ENCODE data around the gene INO80.

The INO80 gene

DNA sequence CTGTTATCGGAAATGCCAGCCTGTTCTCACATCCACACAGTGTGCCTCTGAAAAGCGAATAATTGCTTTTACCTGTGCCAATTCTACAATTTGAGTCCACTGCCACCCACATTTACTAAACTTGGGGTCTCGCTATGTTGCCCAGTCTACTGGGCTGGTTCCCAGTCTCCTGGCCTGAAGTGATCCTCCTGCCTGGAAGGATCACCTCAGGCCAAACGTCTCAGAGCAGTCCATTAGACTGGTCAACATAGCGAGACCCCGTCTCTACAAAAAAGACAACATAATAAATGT lies 827 bp upstream of the INO80 start:
- H3K4me3 ChIP-seq (ENCODE audit: low read length in 2 of 2): peak overlapping the region; percentile 87 to 97
- H3K27me3 ChIP-seq (ENCODE audit: control insufficient read depth in 2 of 2, insufficient read depth in 2 of 2, low read length in 2 of 2): no peaks in the 10 kb centered on the region
- H3K4me1 ChIP-seq (ENCODE audit: control insufficient read depth in 2 of 2, insufficient read depth in 2 of 2, low read length in 2 of 2): peaks cover 8 to 11% of the 10 kb centered on the region in 2 donors
- H3K9ac ChIP-seq (ENCODE audit: low read depth in 1 of 2, low read length in 2 of 2): peak overlapping the region; percentile 87 to 95
- H3K36me3 ChIP-seq (ENCODE audit: control insufficient read depth in 2 of 2, insufficient read depth in 2 of 2, low read length in 2 of 2): no peaks in the 10 kb centered on the region
- peak overlapping the region; percentile 99 for H3K27ac ChIP-seq (ENCODE audit: low read depth in 2 of 2, low read length in 2 of 2)
- no peaks in the 10 kb centered on the region for H3K9me3 ChIP-seq (ENCODE audit: control insufficient read depth in 2 of 2, low read length in 2 of 2)

DNA sequence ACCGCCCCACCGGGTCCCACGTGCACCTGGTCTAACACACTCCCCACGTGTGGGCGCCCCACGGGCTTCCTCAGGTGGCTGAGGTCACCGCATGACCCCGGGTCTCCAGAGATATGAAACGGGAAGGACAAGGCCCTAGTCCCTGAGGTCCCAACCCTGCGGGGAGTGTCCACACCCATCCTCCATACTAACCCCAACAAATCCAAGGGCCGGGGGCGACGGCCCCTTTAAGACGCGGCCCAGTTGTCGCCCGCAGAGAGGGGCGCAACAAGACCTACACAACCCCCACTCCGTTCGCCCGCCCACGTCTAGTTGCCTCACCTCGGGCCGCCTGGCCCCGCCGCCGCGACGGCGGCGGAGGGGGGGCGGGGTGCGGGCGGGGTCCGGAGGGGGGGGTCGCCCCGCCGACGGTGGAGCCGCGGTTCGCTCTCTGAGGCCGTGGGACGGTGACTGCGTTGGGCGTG lies 396 bp downstream of the INO80 start:
- H3K4me1 ChIP-seq (ENCODE audit: control insufficient read depth in 2 of 2, insufficient read depth in 2 of 2, low read length in 2 of 2): peaks cover 8 to 11% of the 10 kb centered on the region in 2 donors
- H3K27ac ChIP-seq (ENCODE audit: low read depth in 2 of 2, low read length in 2 of 2): peak overlapping the region; percentile 99
- peak overlapping the region; percentile 89 to 95 for H3K9ac ChIP-seq (ENCODE audit: low read depth in 1 of 2, low read length in 2 of 2)
- H3K9me3 ChIP-seq (ENCODE audit: control insufficient read depth in 2 of 2, low read length in 2 of 2): no peaks in the 10 kb centered on the region
- peak overlapping the region; percentile 87 to 97 for H3K4me3 ChIP-seq (ENCODE audit: low read length in 2 of 2)
- no peaks in the 10 kb centered on the region for H3K27me3 ChIP-seq (ENCODE audit: control insufficient read depth in 2 of 2, insufficient read depth in 2 of 2, low read length in 2 of 2)
- H3K36me3 ChIP-seq (ENCODE audit: control insufficient read depth in 2 of 2, insufficient read depth in 2 of 2, low read length in 2 of 2): no peaks in the 10 kb centered on the region

GRCh38 chr15:41115161-41115651 lies 874 bp downstream of the INO80 start:
- Histone ChIP-seq H3K9me3 (ENCODE audit: control insufficient read depth in 2 of 2, low read length in 2 of 2) (no peaks in the 10 kb centered on the region), H3K36me3 (ENCODE audit: control insufficient read depth in 2 of 2, insufficient read depth in 2 of 2, low read length in 2 of 2) (no peaks in the 10 kb centered on the region), H3K4me3 (ENCODE audit: low read length in 2 of 2) (peak overlapping the region; percentile 87 to 97), H3K27me3 (ENCODE audit: control insufficient read depth in 2 of 2, insufficient read depth in 2 of 2, low read length in 2 of 2) (no peaks in the 10 kb centered on the region), H3K9ac (ENCODE audit: low read depth in 1 of 2, low read length in 2 of 2) (peak overlapping the region; percentile 89 to 95), H3K4me1 (ENCODE audit: control insufficient read depth in 2 of 2, insufficient read depth in 2 of 2, low read length in 2 of 2) (peaks cover 8 to 11% of the 10 kb centered on the region in 2 donors), H3K27ac (ENCODE audit: low read depth in 2 of 2, low read length in 2 of 2) (peak overlapping the region; percentile 99)

DNA sequence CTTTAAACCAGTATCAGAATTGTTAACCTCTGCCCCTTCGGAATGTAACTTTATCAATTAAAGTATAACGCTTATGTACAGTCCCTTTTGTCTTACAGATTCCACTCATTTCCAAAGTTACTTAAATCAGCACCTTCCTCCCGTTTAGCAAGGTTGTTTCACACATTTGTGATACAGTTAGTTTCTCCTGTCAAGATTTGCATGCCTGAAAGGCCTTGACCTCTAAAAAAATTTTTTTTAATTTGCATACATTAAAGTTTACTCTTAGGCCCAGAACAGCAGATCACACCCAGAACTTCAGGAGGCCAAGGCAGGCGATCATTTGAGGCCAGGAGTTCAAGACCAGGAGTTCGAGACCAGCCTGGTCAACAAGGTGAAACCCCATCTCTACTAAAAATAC lies 9.1 kb downstream of the INO80 start:
- Histone ChIP-seq H3K27me3 (ENCODE audit: control insufficient read depth in 2 of 2, insufficient read depth in 2 of 2, low read length in 2 of 2) (no peaks in the 10 kb centered on the region), H3K4me3 (ENCODE audit: low read length in 2 of 2) (no peak overlapping the region), H3K27ac (ENCODE audit: low read depth in 2 of 2, low read length in 2 of 2) (no peak overlapping the region), H3K9me3 (ENCODE audit: control insufficient read depth in 2 of 2, low read length in 2 of 2) (no peaks in the 10 kb centered on the region), H3K4me1 (ENCODE audit: control insufficient read depth in 2 of 2, insufficient read depth in 2 of 2, low read length in 2 of 2) (no peaks in the 10 kb centered on the region), H3K9ac (ENCODE audit: low read depth in 1 of 2, low read length in 2 of 2) (no peak overlapping the region), H3K36me3 (ENCODE audit: control insufficient read depth in 2 of 2, insufficient read depth in 2 of 2, low read length in 2 of 2) (no peaks in the 10 kb centered on the region)

GRCh38 chr15:41105348-41106334 lies 10.4 kb downstream of the INO80 start:
- H3K9me3 ChIP-seq (ENCODE audit: control insufficient read depth in 2 of 2, low read length in 2 of 2): no peaks in the 10 kb centered on the region
- H3K4me1 ChIP-seq (ENCODE audit: control insufficient read depth in 2 of 2, insufficient read depth in 2 of 2, low read length in 2 of 2): no peaks in the 10 kb centered on the region
- H3K4me3 ChIP-seq (ENCODE audit: low read length in 2 of 2): no peak overlapping the region
- H3K36me3 ChIP-seq (ENCODE audit: control insufficient read depth in 2 of 2, insufficient read depth in 2 of 2, low read length in 2 of 2): no peaks in the 10 kb centered on the region
- no peaks in the 10 kb centered on the region for H3K27me3 ChIP-seq (ENCODE audit: control insufficient read depth in 2 of 2, insufficient read depth in 2 of 2, low read length in 2 of 2)
- H3K9ac ChIP-seq (ENCODE audit: low read depth in 1 of 2, low read length in 2 of 2): no peak overlapping the region
- H3K27ac ChIP-seq (ENCODE audit: low read depth in 2 of 2, low read length in 2 of 2): no peak overlapping the region

- H3K4me3 ChIP-seq (ENCODE audit: low read length in 2 of 2): no peak overlapping the region
- H3K9ac ChIP-seq (ENCODE audit: low read depth in 1 of 2, low read length in 2 of 2): no peak overlapping the region
- H3K9me3 ChIP-seq (ENCODE audit: control insufficient read depth in 2 of 2, low read length in 2 of 2): no peaks in the 10 kb centered on the region
- no peaks in the 10 kb centered on the region for H3K27me3 ChIP-seq (ENCODE audit: control insufficient read depth in 2 of 2, insufficient read depth in 2 of 2, low read length in 2 of 2)
- no peak overlapping the region for H3K27ac ChIP-seq (ENCODE audit: low read depth in 2 of 2, low read length in 2 of 2)
- no peaks in the 10 kb centered on the region for H3K4me1 ChIP-seq (ENCODE audit: control insufficient read depth in 2 of 2, insufficient read depth in 2 of 2, low read length in 2 of 2)
- H3K36me3 ChIP-seq (ENCODE audit: control insufficient read depth in 2 of 2, insufficient read depth in 2 of 2, low read length in 2 of 2): no peaks in the 10 kb centered on the region
These were observed 11.8 kb downstream of the INO80 start for GRCh38 chr15:41104234-41104633.

DNA sequence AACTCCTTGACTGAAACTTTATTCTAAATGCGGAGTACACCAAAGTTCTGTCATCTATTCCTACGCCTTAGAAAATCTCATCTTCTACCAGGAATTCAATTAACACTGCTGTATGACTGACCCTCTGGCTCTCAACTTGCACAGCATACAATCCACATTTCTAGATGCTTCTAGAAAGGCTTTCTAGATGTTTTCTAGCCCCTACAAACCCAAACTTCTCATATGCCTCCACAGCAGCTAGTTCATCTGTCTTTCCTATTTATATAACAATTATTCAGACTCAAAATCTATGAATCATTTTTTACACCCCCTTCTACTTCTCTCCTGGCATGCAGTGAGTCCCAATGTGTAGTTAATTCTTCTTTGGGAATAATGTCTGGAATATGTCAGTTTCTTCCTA lies 13.2 kb downstream of the INO80 start:
- no peak overlapping the region for H3K9ac ChIP-seq (ENCODE audit: low read depth in 1 of 2, low read length in 2 of 2)
- H3K9me3 ChIP-seq (ENCODE audit: control insufficient read depth in 2 of 2, low read length in 2 of 2): no peaks in the 10 kb centered on the region
- H3K27me3 ChIP-seq (ENCODE audit: control insufficient read depth in 2 of 2, insufficient read depth in 2 of 2, low read length in 2 of 2): no peaks in the 10 kb centered on the region
- no peaks in the 10 kb centered on the region for H3K4me1 ChIP-seq (ENCODE audit: control insufficient read depth in 2 of 2, insufficient read depth in 2 of 2, low read length in 2 of 2)
- peaks cover 0 to 2% of the 10 kb centered on the region in 2 donors for H3K36me3 ChIP-seq (ENCODE audit: control insufficient read depth in 2 of 2, insufficient read depth in 2 of 2, low read length in 2 of 2)
- no peak overlapping the region for H3K27ac ChIP-seq (ENCODE audit: low read depth in 2 of 2, low read length in 2 of 2)
- no peak overlapping the region for H3K4me3 ChIP-seq (ENCODE audit: low read length in 2 of 2)

- Histone ChIP-seq H3K27ac (ENCODE audit: low read depth in 2 of 2, low read length in 2 of 2) (no peak overlapping the region), H3K36me3 (ENCODE audit: control insufficient read depth in 2 of 2, insufficient read depth in 2 of 2, low read length in 2 of 2) (peaks cover 42 to 44% of the 10 kb centered on the region in 2 donors), H3K4me1 (ENCODE audit: control insufficient read depth in 2 of 2, insufficient read depth in 2 of 2, low read length in 2 of 2) (no peaks in the 10 kb centered on the region), H3K27me3 (ENCODE audit: control insufficient read depth in 2 of 2, insufficient read depth in 2 of 2, low read length in 2 of 2) (no peaks in the 10 kb centered on the region), H3K9me3 (ENCODE audit: control insufficient read depth in 2 of 2, low read length in 2 of 2) (no peaks in the 10 kb centered on the region), H3K9ac (ENCODE audit: low read depth in 1 of 2, low read length in 2 of 2) (no peak overlapping the region), H3K4me3 (ENCODE audit: low read length in 2 of 2) (no peak overlapping the region)
These were observed 19.9 kb downstream of the INO80 start for GRCh38 chr15:41096178-41096577.

GRCh38 chr15:41085029-41085428 lies 31.1 kb downstream of the INO80 start:
- H3K36me3 ChIP-seq (ENCODE audit: control insufficient read depth in 2 of 2, insufficient read depth in 2 of 2, low read length in 2 of 2): peaks cover 61 to 80% of the 10 kb centered on the region in 2 donors
- H3K9me3 ChIP-seq (ENCODE audit: control insufficient read depth in 2 of 2, low read length in 2 of 2): no peaks in the 10 kb centered on the region
- H3K27ac ChIP-seq (ENCODE audit: low read depth in 2 of 2, low read length in 2 of 2): no peak overlapping the region
- H3K9ac ChIP-seq (ENCODE audit: low read depth in 1 of 2, low read length in 2 of 2): no peak overlapping the region
- no peak overlapping the region for H3K4me3 ChIP-seq (ENCODE audit: low read length in 2 of 2)
- no peaks in the 10 kb centered on the region for H3K27me3 ChIP-seq (ENCODE audit: control insufficient read depth in 2 of 2, insufficient read depth in 2 of 2, low read length in 2 of 2)
- H3K4me1 ChIP-seq (ENCODE audit: control insufficient read depth in 2 of 2, insufficient read depth in 2 of 2, low read length in 2 of 2): no peaks in the 10 kb centered on the region

GRCh38 chr15:41080144-41080543 lies 35.9 kb downstream of the INO80 start:
- Histone ChIP-seq H3K9ac (ENCODE audit: low read depth in 1 of 2, low read length in 2 of 2) (no peak overlapping the region), H3K9me3 (ENCODE audit: control insufficient read depth in 2 of 2, low read length in 2 of 2) (no peaks in the 10 kb centered on the region), H3K36me3 (ENCODE audit: control insufficient read depth in 2 of 2, insufficient read depth in 2 of 2, low read length in 2 of 2) (peaks cover 57 to 65% of the 10 kb centered on the region in 2 donors), H3K27ac (ENCODE audit: low read depth in 2 of 2, low read length in 2 of 2) (no peak overlapping the region), H3K27me3 (ENCODE audit: control insufficient read depth in 2 of 2, insufficient read depth in 2 of 2, low read length in 2 of 2) (no peaks in the 10 kb centered on the region), H3K4me1 (ENCODE audit: control insufficient read depth in 2 of 2, insufficient read depth in 2 of 2, low read length in 2 of 2) (no peaks in the 10 kb centered on the region), H3K4me3 (ENCODE audit: low read length in 2 of 2) (no peak overlapping the region)
